SK-N-SH (cell line): Measurements from ENCODE around the gene RASD2. TPM values are rescaled to one million over a fixed set of nuclear protein-coding genes. Genes with fewer than 3 reads are reported as not detected.

Source experiments
- CTCF ChIA-PET: fragments of 300-600, 350-600 bp; formaldehyde crosslinking; extraction: SDS; loops from one replicate; lab custom pipeline; 2021; lab: Yijun Ruan, JAX
- POLR2A ChIA-PET: fragments of 350-600 bp; sonication (Branson Sonifier 250); formaldehyde crosslinking; extraction: SDS; loops from one replicate; lab custom pipeline; 2020; ENCODE audit warnings: antibody characterized with exemption, inconsistent platforms; lab: Yijun Ruan, JAX
- DNase-seq: peaks from one replicate; pipeline ENCODE4 v3.0.0; 2012
- H2AFZ ChIP-seq: fragments of 200-600 bp; sonication (generic); 2 replicates; pipeline ENCODE4 v1.8.1; 2016; ENCODE audit warnings: antibody characterized with exemption, mild to moderate bottlenecking, low read depth
- H3F3A ChIP-seq: fragments of 200-600 bp; sonication (generic); replicated peaks from 2 replicates; pipeline ENCODE3; 2016; ENCODE audit warnings: antibody characterized with exemption, mild to moderate bottlenecking; ENCODE audit not compliant: insufficient read depth
- H3K27ac ChIP-seq, 2 experiments: fragments of 200-500 bp in 1 of 2; fragments of 200-600 bp in 1 of 2; sonication (Bioruptor generic) in 1 of 2; sonication (generic), shearing (Covaris generic) in 1 of 2; 2 replicates each; pipeline versions ENCODE4 v1.5.1 to v1.6.1; 2014 to 2016; ENCODE audit warnings: low read depth in 2 of 2, inconsistent platforms in 1 of 2, low read length in 1 of 2, mild to moderate bottlenecking in 1 of 2, mixed read lengths in 1 of 2
- H3K27me3 ChIP-seq: fragments of 200-600 bp; sonication (generic), shearing (Covaris generic); 2 replicates; pipeline ENCODE4 v1.6.1; 2016; ENCODE audit warnings: mixed run types; ENCODE audit not compliant: insufficient read depth
- H3K36me3 ChIP-seq, 2 experiments: fragments of 200-500 bp in 1 of 2; fragments of 200-600 bp in 1 of 2; sonication (Bioruptor generic) in 1 of 2; sonication (generic) in 1 of 2; replicated peaks in 1 of 2; 2 replicates each; pipeline versions ENCODE3 to v1.5.1; 2014 to 2016; ENCODE audit warnings: low read length in 1 of 2, mild to moderate bottlenecking in 1 of 2; ENCODE audit not compliant: insufficient read depth in 2 of 2, control insufficient read depth in 1 of 2
- H3K4me1 ChIP-seq, 2 experiments: fragments of 200-500 bp in 1 of 2; fragments of 200-600 bp in 1 of 2; sonication (Bioruptor generic) in 1 of 2; sonication (generic), shearing (Covaris generic) in 1 of 2; 2 replicates each; pipeline versions ENCODE4 v1.5.1 to v1.6.1; 2014 to 2016; ENCODE audit warnings: low read depth in 1 of 2, low read length in 1 of 2, mixed run types in 1 of 2; ENCODE audit not compliant: insufficient read depth in 2 of 2, control insufficient read depth in 1 of 2
- H3K4me2 ChIP-seq: fragments of 200-600 bp; sonication (generic), shearing (Covaris generic); 2 replicates; pipeline ENCODE4 v1.6.1; 2017; ENCODE audit warnings: mixed run types
- H3K4me3 ChIP-seq, 2 experiments: fragments of 200-500 bp in 1 of 2; fragments of 200-600 bp in 1 of 2; sonication (Bioruptor generic) in 1 of 2; sonication (generic), shearing (Covaris generic) in 1 of 2; 2 replicates each; pipeline versions ENCODE4 v1.5.1 to v1.8.1; 2014 to 2016; ENCODE audit warnings: low read depth in 2 of 2, inconsistent platforms in 1 of 2, low read length in 1 of 2, mild to moderate bottlenecking in 1 of 2, mixed read lengths in 1 of 2, moderate library complexity in 1 of 2
- H3K79me2 ChIP-seq: fragments of 200-600 bp; sonication (generic); 2 replicates; pipeline ENCODE4 v1.8.1; 2017; ENCODE audit warnings: mild to moderate bottlenecking; ENCODE audit not compliant: insufficient read depth
- H3K9ac ChIP-seq: fragments of 200-600 bp; sonication (generic); 2 replicates; pipeline ENCODE4 v1.6.1; 2017; ENCODE audit warnings: mixed run types
- H3K9me2 ChIP-seq: fragments of 200-600 bp; sonication (generic); 2 replicates; pipeline ENCODE4 v1.6.1; 2017; ENCODE audit warnings: mixed run types
- H3K9me3 ChIP-seq: fragments of 200-600 bp; sonication (generic); 2 replicates; pipeline ENCODE4 v1.6.1; 2017; ENCODE audit warnings: mixed run types, mild to moderate bottlenecking, moderate library complexity
- H4K20me1 ChIP-seq: fragments of 200-600 bp; sonication (generic); 2 replicates; pipeline ENCODE4 v1.6.1; 2017; ENCODE audit warnings: mild to moderate bottlenecking, mixed run types; ENCODE audit not compliant: insufficient read depth
- EP300 ChIP-seq, 2 experiments: IDR thresholded peaks; 2 replicates each; pipeline versions ENCODE4 v1.4.0 to v1.6.1; 2012; ENCODE audit warnings: borderline replicate concordance in 1 of 2, low read depth in 1 of 2, low read length in 1 of 2
- EZH2phosphoT487 ChIP-seq: fragments of 200-600 bp; sonication (generic); IDR thresholded peaks from 2 replicates; pipeline ENCODE4 v1.6.1; 2017; ENCODE audit warnings: low read depth, mixed run types, mild to moderate bottlenecking, antibody characterized with exemption, moderate library complexity, borderline replicate concordance
- FOSL2 ChIP-seq: IDR thresholded peaks from 2 replicates; pipeline ENCODE4 v1.4.0; 2012; ENCODE audit warnings: low read depth, mild to moderate bottlenecking, moderate library complexity, borderline replicate concordance
- FOXJ3 ChIP-seq: sonication (generic); formaldehyde crosslinking; IDR thresholded peaks from 2 replicates; pipeline ENCODE4 v1.5.1; 2020; ENCODE audit warnings: mild to moderate bottlenecking, missing genetic modification reagents
- FOXM1 ChIP-seq: IDR thresholded peaks from 2 replicates; pipeline ENCODE4 v1.4.0; 2012; ENCODE audit warnings: low read depth, mild to moderate bottlenecking
- MXI1 ChIP-seq: IDR thresholded peaks from 2 replicates; pipeline ENCODE4 v1.6.1; 2012; ENCODE audit warnings: mild to moderate bottlenecking, low read depth, low read length, improper control_type of control experiment
- NRF1 ChIP-seq: IDR thresholded peaks from 2 replicates; pipeline ENCODE4 v1.6.1; 2012; ENCODE audit warnings: low read depth, mild to moderate bottlenecking, low read length
- POLR2AphosphoS5 ChIP-seq: IDR thresholded peaks from 2 replicates; pipeline ENCODE4 v1.6.1; 2012; ENCODE audit warnings: low read depth, low read length
- RAD21 ChIP-seq: IDR thresholded peaks from 2 replicates; pipeline ENCODE4 v1.6.1; 2012; ENCODE audit warnings: mild to moderate bottlenecking, low read length
- RXRA ChIP-seq: IDR thresholded peaks from 2 replicates; pipeline ENCODE4 v1.4.0; 2012; ENCODE audit warnings: low read depth, mild to moderate bottlenecking, borderline replicate concordance
- SIN3A ChIP-seq: IDR thresholded peaks from 2 replicates; pipeline ENCODE4 v1.6.1; 2012; ENCODE audit warnings: low read depth, mild to moderate bottlenecking, low read length, moderate library complexity, borderline replicate concordance
- TEAD4 ChIP-seq: IDR thresholded peaks from 2 replicates; pipeline ENCODE4 v1.4.0; 2012; ENCODE audit warnings: mild to moderate bottlenecking, borderline replicate concordance; ENCODE audit not compliant: insufficient read depth
- YY1 ChIP-seq: IDR thresholded peaks from 2 replicates; pipeline ENCODE4 v1.4.0; 2012; ENCODE audit warnings: low read depth, mild to moderate bottlenecking
- WGBS: methylation state at CpG from one replicate; pipeline ENCODE4 v1.1.6; 2017; ENCODE audit warnings: low lambda C conversion rate; 5-methylcytosine and 5-hydroxymethylcytosine counted together
- polyA plus RNA-seq, 3 experiments: library from polyadenylated mRNA; depleted of rRNA; stranded (reverse); fragments of >200 nt; gene quantifications; 2 replicates each; pipeline ENCODE4 v1.2.3, GENCODE V29; 2012
- TF ChIP-seq, protein P1 (sequence below): fragments of 150-350 bp; IDR thresholded peaks from 2 replicates; pipeline ENCODE4 v1.6.1; 2016; ENCODE audit warnings: mild to moderate bottlenecking, low read depth, low read length
- TF ChIP-seq, protein P2 (sequence below): IDR thresholded peaks from 2 replicates; pipeline ENCODE4 v1.6.1; 2012; ENCODE audit warnings: mild to moderate bottlenecking, low read depth, low read length, moderate library complexity

RASD2 gene
- polyA plus RNA-seq, 1 of the 3 experiments (the other 2 are of a cell fraction) = 0.30 TPM

DNA sequence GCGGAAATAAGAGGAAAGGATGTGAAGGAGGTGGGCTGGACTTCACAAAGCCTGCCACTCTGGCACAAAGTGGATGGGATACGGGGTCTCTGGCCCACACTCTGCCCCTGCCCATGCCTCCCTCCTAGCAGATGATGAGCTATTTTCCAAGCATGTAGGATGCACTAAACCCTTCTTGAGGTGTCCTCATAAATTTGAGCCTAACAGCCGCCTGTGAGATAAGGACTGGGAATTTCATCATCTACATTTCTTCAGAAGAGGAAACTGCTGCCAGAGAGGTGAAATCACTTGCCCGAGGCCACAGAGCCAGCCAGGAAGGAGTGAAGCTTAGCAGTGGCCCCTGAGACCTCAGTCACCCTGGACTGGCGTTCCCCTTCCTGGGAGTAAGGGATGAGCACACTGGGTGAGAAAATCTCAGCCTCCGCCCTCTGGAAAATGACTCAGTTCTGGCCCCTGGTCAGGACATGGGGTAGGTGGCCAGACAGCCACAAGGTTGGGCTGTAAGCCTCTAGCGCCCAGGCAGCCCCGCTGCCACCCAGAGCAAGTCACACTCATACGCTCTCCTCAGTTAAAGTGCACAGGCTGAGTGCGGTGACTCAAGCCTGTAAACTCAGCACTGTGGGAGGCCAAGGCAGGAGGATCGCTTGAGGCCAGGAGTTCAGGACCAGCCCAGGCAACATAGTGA lies 48.6 kb downstream of the RASD2 start (continued):
- TF ChIP-seq, protein P1, sequence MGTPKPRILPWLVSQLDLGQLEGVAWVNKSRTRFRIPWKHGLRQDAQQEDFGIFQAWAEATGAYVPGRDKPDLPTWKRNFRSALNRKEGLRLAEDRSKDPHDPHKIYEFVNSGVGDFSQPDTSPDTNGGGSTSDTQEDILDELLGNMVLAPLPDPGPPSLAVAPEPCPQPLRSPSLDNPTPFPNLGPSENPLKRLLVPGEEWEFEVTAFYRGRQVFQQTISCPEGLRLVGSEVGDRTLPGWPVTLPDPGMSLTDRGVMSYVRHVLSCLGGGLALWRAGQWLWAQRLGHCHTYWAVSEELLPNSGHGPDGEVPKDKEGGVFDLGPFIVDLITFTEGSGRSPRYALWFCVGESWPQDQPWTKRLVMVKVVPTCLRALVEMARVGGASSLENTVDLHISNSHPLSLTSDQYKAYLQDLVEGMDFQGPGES = no peak
- TF ChIP-seq FOXM1 (no peak), SIN3A (no peak), FOSL2 (peak; percentile 52; the same call in 1 of the 2 replicates), FOXJ3 (CRISPR knock-in tag) (no peak), RXRA (0 out of 2 replicates have a peak, but pooled peaks have one; percentile 16)

DNA sequence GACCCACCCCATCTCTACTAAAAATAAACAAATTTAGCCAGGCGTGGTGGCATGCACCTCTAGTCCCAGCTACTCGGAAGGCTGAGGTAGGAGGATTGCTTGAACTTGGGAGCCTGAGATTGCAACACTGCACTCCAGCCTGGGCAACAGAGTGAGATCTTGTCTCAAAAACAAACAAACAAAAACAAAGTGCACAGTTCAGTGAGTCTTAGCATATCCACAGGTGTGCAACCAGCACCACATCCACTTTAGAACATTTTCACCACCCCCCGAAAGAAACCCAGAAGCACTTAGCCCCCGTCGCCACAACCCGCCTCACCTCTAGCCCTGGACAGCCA lies 49.1 kb downstream of the RASD2 start:
- H3K4me3 ChIP-seq = no peak overlapping the region
- H3K27ac ChIP-seq = no peak overlapping the region
- no peaks in the 10 kb centered on the region for H3K9me3 ChIP-seq
- no peaks in the 10 kb centered on the region for H3K9me2 ChIP-seq
- ChIA-PET POLR2A (no interaction called here), CTCF (interaction anchor here (1.7 to 3.4 kb wide), 2 partner anchors 8 to 159 kb away, joined by 5 to 13 read pairs; no protein-coding TSS in a partner anchor)
- H3K4me2 ChIP-seq = no peak overlapping the region
- TF ChIP-seq NRF1 = no peak
- no peak for TF ChIP-seq RXRA
- no peak for TF ChIP-seq RAD21
- TF ChIP-seq SIN3A = no peak
- no peak for TF ChIP-seq TEAD4
- no peak for TF ChIP-seq EP300 (IDR thresholded peaks at IDR 0.05; ENCODE audit: borderline replicate concordance in 1 of 2, low read depth in 1 of 2, low read length in 1 of 2)
- H3K27me3 ChIP-seq = no peaks in the 10 kb centered on the region
- DNase-seq = no peak
- no peak overlapping the region for H2AFZ ChIP-seq
- H3K36me3 ChIP-seq = no peaks in the 10 kb centered on the region
- H3K79me2 ChIP-seq = no peaks in the 10 kb centered on the region
- H3K9ac ChIP-seq = no peak overlapping the region
- no peaks in the 10 kb centered on the region for H4K20me1 ChIP-seq
- 82% methylated on average over 6 of the region's 6 CpGs for WGBS
- peaks cover 4 to 46% of the 10 kb centered on the region in 2 experiments; a peak in 2 of 4 replicates for H3K4me1 ChIP-seq
- H3F3A ChIP-seq = peaks cover 10% of the 10 kb centered on the region

DNA sequence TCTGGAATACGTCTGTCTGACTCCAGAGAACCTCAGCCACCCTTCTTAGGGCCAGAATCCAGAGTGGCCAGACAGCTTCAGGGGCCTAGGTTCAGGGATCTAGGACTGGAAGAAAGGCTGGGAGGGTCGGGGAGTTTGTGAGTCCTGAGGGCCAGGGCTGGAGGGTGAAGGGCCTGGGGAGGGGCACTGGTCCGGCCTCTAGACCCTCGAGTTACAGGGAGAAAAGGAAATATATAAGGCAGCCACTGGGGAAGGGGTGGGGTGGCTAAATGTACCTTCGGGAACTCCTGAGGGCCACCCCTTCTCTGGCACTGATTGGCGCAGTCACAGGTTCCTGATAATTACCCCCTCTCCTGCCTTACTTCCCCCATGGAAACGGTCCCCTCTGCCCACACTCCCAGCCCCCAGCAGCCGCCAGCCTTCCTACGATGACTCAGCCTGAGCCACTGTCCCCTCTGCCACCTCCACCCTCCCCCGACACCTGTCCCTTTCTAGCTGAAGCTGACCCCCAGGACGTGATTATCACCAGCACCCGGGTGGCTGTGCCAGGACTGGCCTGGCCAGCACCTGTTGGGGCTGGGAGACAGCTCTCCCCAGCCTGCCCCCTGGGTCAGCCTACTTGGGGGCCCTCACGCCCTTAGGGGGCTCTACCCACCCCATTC lies 50.1 kb downstream of the RASD2 start:
- Histone ChIP-seq H4K20me1 (no peaks in the 10 kb centered on the region), H3K79me2 (no peaks in the 10 kb centered on the region), H3K4me1 (peaks cover 4 to 46% of the 10 kb centered on the region in 2 experiments; a peak in 2 of 4 replicates), H3K4me2 (no peak overlapping the region), H2AFZ (no peak overlapping the region), H3K27ac (no peak overlapping the region), H3F3A (peaks cover 10% of the 10 kb centered on the region), H3K9ac (no peak overlapping the region), H3K9me3 (no peaks in the 10 kb centered on the region), H3K36me3 (no peaks in the 10 kb centered on the region), H3K27me3 (no peaks in the 10 kb centered on the region), H3K4me3 (no peak overlapping the region), H3K9me2 (no peaks in the 10 kb centered on the region)
- no peak for DNase-seq
- POLR2A ChIA-PET = no interaction called here
- 77% methylated on average over 13 of the region's 13 CpGs for WGBS
- CTCF ChIA-PET = interaction anchor here (0.7 to 3.4 kb wide), 8 partner anchors 9 to 160 kb away, joined by 3 to 13 read pairs (median 3); no protein-coding TSS in a partner anchor
- TF ChIP-seq, protein P2, sequence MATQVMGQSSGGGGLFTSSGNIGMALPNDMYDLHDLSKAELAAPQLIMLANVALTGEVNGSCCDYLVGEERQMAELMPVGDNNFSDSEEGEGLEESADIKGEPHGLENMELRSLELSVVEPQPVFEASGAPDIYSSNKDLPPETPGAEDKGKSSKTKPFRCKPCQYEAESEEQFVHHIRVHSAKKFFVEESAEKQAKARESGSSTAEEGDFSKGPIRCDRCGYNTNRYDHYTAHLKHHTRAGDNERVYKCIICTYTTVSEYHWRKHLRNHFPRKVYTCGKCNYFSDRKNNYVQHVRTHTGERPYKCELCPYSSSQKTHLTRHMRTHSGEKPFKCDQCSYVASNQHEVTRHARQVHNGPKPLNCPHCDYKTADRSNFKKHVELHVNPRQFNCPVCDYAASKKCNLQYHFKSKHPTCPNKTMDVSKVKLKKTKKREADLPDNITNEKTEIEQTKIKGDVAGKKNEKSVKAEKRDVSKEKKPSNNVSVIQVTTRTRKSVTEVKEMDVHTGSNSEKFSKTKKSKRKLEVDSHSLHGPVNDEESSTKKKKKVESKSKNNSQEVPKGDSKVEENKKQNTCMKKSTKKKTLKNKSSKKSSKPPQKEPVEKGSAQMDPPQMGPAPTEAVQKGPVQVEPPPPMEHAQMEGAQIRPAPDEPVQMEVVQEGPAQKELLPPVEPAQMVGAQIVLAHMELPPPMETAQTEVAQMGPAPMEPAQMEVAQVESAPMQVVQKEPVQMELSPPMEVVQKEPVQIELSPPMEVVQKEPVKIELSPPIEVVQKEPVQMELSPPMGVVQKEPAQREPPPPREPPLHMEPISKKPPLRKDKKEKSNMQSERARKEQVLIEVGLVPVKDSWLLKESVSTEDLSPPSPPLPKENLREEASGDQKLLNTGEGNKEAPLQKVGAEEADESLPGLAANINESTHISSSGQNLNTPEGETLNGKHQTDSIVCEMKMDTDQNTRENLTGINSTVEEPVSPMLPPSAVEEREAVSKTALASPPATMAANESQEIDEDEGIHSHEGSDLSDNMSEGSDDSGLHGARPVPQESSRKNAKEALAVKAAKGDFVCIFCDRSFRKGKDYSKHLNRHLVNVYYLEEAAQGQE = no peak
- no peak for TF ChIP-seq EZH2phosphoT487
- TF ChIP-seq MXI1 = no peak
- TF ChIP-seq FOXM1 = no peak
- TF ChIP-seq YY1 = no peak
- no peak for TF ChIP-seq POLR2AphosphoS5
- TF ChIP-seq, protein P1 = no peak
